ENCODE data around the gene MCC.

The MCC gene

GRCh38 chr5:113376640-113377039 is 111.6 kb downstream of the MCC start:
- H3K4me3 ChIP-seq (ENCODE audit: low read length), result no peak overlapping the region
- DNase-seq (ENCODE audit: low read depth), result no peak
- TF ChIP-seq CTCF (conservative IDR thresholded peaks at IDR 0.05; ENCODE audit: low read length), result no peak

GRCh38 chr5:113375480-113376060 is 112.7 kb downstream of the MCC start:
- DNase-seq (ENCODE audit: low read depth), result no peak
- no peak overlapping the region for H3K4me3 ChIP-seq (ENCODE audit: low read length)
- TF ChIP-seq CTCF (conservative IDR thresholded peaks at IDR 0.05; ENCODE audit: low read length), result no peak

- no peak overlapping the region for H3K4me3 ChIP-seq (ENCODE audit: low read length)
- TF ChIP-seq CTCF (conservative IDR thresholded peaks at IDR 0.05; ENCODE audit: low read length), result no peak
- no peak for DNase-seq (ENCODE audit: low read depth)
Observed at GRCh38 chr5:113373426-113373825, 114.8 kb downstream of the MCC start.

- H3K4me3 ChIP-seq (ENCODE audit: low read length), result no peak overlapping the region
- TF ChIP-seq CTCF (conservative IDR thresholded peaks at IDR 0.05; ENCODE audit: low read length), result no peak
- no peak for DNase-seq (ENCODE audit: low read depth)
Observed at GRCh38 chr5:113371721-113372196, 116.5 kb downstream of the MCC start.

- no peak for DNase-seq (ENCODE audit: low read depth)
- H3K4me3 ChIP-seq (ENCODE audit: low read length), result no peak overlapping the region
- no peak for TF ChIP-seq CTCF (conservative IDR thresholded peaks at IDR 0.05; ENCODE audit: low read length)
Observed at GRCh38 chr5:113367586-113367985, 120.7 kb downstream of the MCC start.

- no peak for TF ChIP-seq CTCF (conservative IDR thresholded peaks at IDR 0.05; ENCODE audit: low read length)
- no peak overlapping the region for H3K4me3 ChIP-seq (ENCODE audit: low read length)
Observed at GRCh38 chr5:113364466-113364865, 123.8 kb downstream of the MCC start.

GRCh38 chr5:113361701-113362100 is 126.6 kb downstream of the MCC start:
- no peak overlapping the region for H3K4me3 ChIP-seq (ENCODE audit: low read length)
- TF ChIP-seq CTCF (conservative IDR thresholded peaks at IDR 0.05; ENCODE audit: low read length), result no peak
- DNase-seq (ENCODE audit: low read depth), result no peak

More at GRCh38 chr5:113364466-113364865, 123.8 kb downstream of the MCC start:
- no peak for DNase-seq (ENCODE audit: low read depth)

Data from AG10803 (cell line).